K562 (cell line): ENCODE results near the gene CHD5. TPM values are rescaled to one million over a fixed set of nuclear protein-coding genes. Genes with fewer than 3 reads are reported as not detected.
A peak's percentile ranks its signal among the peaks of the same experiment; 100 is the strongest.

Experiments
- ATAC-seq: fragments of 200-7000 bp; cut with Tn5 transposase; 3 replicates; pipeline ENCODE4 v1.9.1; 2020; ENCODE audit warnings: moderate library complexity
- BruUV-seq: library from RNA; stranded (reverse); fragments of 400-500 nt; replicated peaks from 2 replicates; lab custom pipeline; 2021; lab: Mats Ljungman, UMichigan
- CTCF ChIA-PET: fragments of 300-600 bp; formaldehyde crosslinking; extraction: SDS; loops from one replicate; lab custom pipeline; 2021; ENCODE audit warnings: low intra/inter-chr PET ratio; lab: Yijun Ruan, JAX
- POLR2A ChIA-PET: fragments of 300-600, 350-650 bp; sonication (Branson Sonifier 250); formaldehyde crosslinking; extraction: SDS; loops from one replicate; lab custom pipeline; 2021; ENCODE audit warnings: antibody characterized with exemption, inconsistent platforms; lab: Yijun Ruan, JAX
- DNase-seq, 4 experiments: peaks; one replicate each; pipeline versions ENCODE4 v3.0.0 to v3.0.0-alpha.2; 2011 to 2018; ENCODE audit warnings: low spot score in 3 of 4, mixed read lengths in 3 of 4; ENCODE audit errors: extremely low read depth in 1 of 4
- FAIRE-seq: peaks from 2 replicates; lab custom pipeline; 2011; peaks lifted over from hg19 to GRCh38; lab: Jason Lieb, UNC
- H2AFZ ChIP-seq: 2 replicates; pipeline ENCODE4 v1.6.0; 2011; ENCODE audit warnings: low read depth, low read length, control low read depth, inconsistent platforms
- H3K27ac ChIP-seq: fragments of 200-600 bp; 3 replicates; pipeline ENCODE4 v1.8.0; 2011; ENCODE audit warnings: low read depth, mild to moderate bottlenecking, control low read depth, inconsistent platforms, low read length, moderate library complexity, mixed read lengths; ENCODE audit errors: extremely low read depth
- H3K27me3 ChIP-seq, 2 experiments: fragments of 300-600 bp in 1 of 2; 2 replicates in 1 of 2; 3 replicates in 1 of 2; pipeline versions ENCODE4 v1.6.0 to v1.8.0; 2011; ENCODE audit warnings: inconsistent platforms in 2 of 2, low read length in 2 of 2, mild to moderate bottlenecking in 1 of 2, mixed read lengths in 1 of 2, moderate library complexity in 1 of 2; ENCODE audit not compliant: control insufficient read depth in 2 of 2, insufficient read depth in 2 of 2
- H3K36me3 ChIP-seq: fragments of 300-600 bp; 3 replicates; pipeline ENCODE4 v1.8.0; 2011; ENCODE audit warnings: mild to moderate bottlenecking, low read length, inconsistent platforms; ENCODE audit not compliant: control insufficient read depth, insufficient read depth
- H3K4me1 ChIP-seq, 2 experiments: fragments of 200-600 bp in 1 of 2; replicated peaks in 1 of 2; 2 replicates in 1 of 2; 3 replicates in 1 of 2; pipeline versions ENCODE4 v1.5.1 to v1.8.0; 2011; ENCODE audit warnings: inconsistent platforms in 2 of 2, low read length in 2 of 2, mild to moderate bottlenecking in 1 of 2, mixed read lengths in 1 of 2, moderate library complexity in 1 of 2; ENCODE audit not compliant: control insufficient read depth in 2 of 2, insufficient read depth in 2 of 2
- H3K4me2 ChIP-seq: 2 replicates; pipeline ENCODE4 v1.6.1; 2011; ENCODE audit warnings: low read length, control low read depth, inconsistent platforms, mixed read lengths; ENCODE audit not compliant: insufficient read depth
- H3K4me3 ChIP-seq: fragments of 200-600 bp; sonication (generic), shearing (Covaris generic); 2 replicates; pipeline ENCODE4 v1.5.1; 2016; ENCODE audit warnings: control low read depth, inconsistent platforms
- H3K79me2 ChIP-seq: fragments of 200-600 bp; 3 replicates; pipeline ENCODE4 v1.8.0; 2011; ENCODE audit warnings: low read length, inconsistent platforms; ENCODE audit not compliant: control insufficient read depth, insufficient read depth
- H3K9ac ChIP-seq, 2 experiments: 2 replicates each; pipeline versions ENCODE4 v1.6.0 to v1.6.1; 2011; ENCODE audit warnings: low read depth in 2 of 2, low read length in 2 of 2, control low read depth in 1 of 2, inconsistent platforms in 1 of 2, mild to moderate bottlenecking in 1 of 2, mixed read lengths in 1 of 2; ENCODE audit not compliant: insufficient read depth in 1 of 2
- H3K9me1 ChIP-seq: one replicate; pipeline ENCODE4 v1.6.0; 2011; ENCODE audit warnings: inconsistent platforms, mild to moderate bottlenecking, low read length, moderate library complexity; ENCODE audit not compliant: control insufficient read depth, insufficient read depth
- H3K9me3 ChIP-seq: replicated peaks from 2 replicates; pipeline ENCODE4 v1.5.1; 2011; ENCODE audit warnings: low read depth, low read length, inconsistent platforms; ENCODE audit not compliant: control insufficient read depth, insufficient read depth
- H4K20me1 ChIP-seq: replicated peaks from 2 replicates; pipeline ENCODE4 v1.6.1; 2011; ENCODE audit warnings: low read length, inconsistent platforms, mixed read lengths; ENCODE audit not compliant: control insufficient read depth, insufficient read depth
- HNRNPL ChIP-seq: fragments of 200-400 bp; formaldehyde crosslinking; IDR thresholded peaks from 2 replicates; pipeline ENCODE4 v1.6.1; 2017; ENCODE audit warnings: low read depth, mild to moderate bottlenecking, low read length
- RCOR1 ChIP-seq, 2 experiments: IDR thresholded peaks; 2 replicates each; pipeline ENCODE4 v1.6.1; 2012; ENCODE audit warnings: low read depth in 2 of 2, low read length in 2 of 2, borderline replicate concordance in 1 of 2, improper control_type of control experiment in 1 of 2
- ZNF766 ChIP-seq: fragments of 200-800 bp; sonication (Bioruptor generic); conservative IDR thresholded peaks from 2 replicates; pipeline ENCODE4 v1.6.1; 2016; ENCODE audit warnings: missing genetic modification characterization, missing compliant biosample characterization
- WGBS: fragments of 100-300 bp; shearing (Covaris generic); methylation state at CpG from one replicate; pipeline ENCODE4 v1.1.6; 2016; ENCODE audit warnings: low coverage, mixed read lengths; ENCODE audit not compliant: insufficient coverage; ENCODE audit errors: missing lambda C conversion rate; 5-methylcytosine and 5-hydroxymethylcytosine counted together
- in situ Hi-C: fragments of 300-500 bp; cut with MboI; formaldehyde crosslinking; loops from 4 replicates; pipeline ENCODE4 v1.15.0; 2018; ENCODE audit warnings: inconsistent platforms, mixed read lengths
- intact Hi-C: fragments of 100-400 bp; cut with micrococcal nuclease; formaldehyde crosslinking; loops from 2 replicates; pipeline ENCODE4 v1.14.2; 2022
- polyA plus RNA-seq, 8 experiments: library from polyadenylated mRNA; depleted of rRNA in 4 of 8; stranded (reverse) in 5 of 8; unstranded in 3 of 8; fragments of >200 nt; fragmentation: Nextera tagmentation in 2 of 8; fragmentation: Illumina TruSeq in 1 of 8; extraction: Ambion mirVana in 2 of 8; extraction: Trizol in 1 of 8; gene quantifications; 2 replicates each; pipeline versions ENCODE4 v1.2.1 to v1.2.3, GENCODE V29; 2011 to 2014; ENCODE audit warnings: inconsistent platforms in 1 of 8, missing spikeins in 1 of 8
- total RNA-seq, 7 experiments: library from RNA; depleted of rRNA in 6 of 7; stranded (reverse); fragments of >200 nt in 6 of 7; fragmentation: Illumina TruSeq in 2 of 7; extraction: Trizol in 2 of 7; gene quantifications; 2 replicates each; pipeline versions ENCODE4 v1.2.1 to v1.2.3, GENCODE V29; 2011 to 2021; ENCODE audit warnings: low replicate concordance in 1 of 7
- TF ChIP-seq, protein P1 (sequence below): fragments of 250-450 bp; sonication (Bioruptor Pico); IDR thresholded peaks from 2 replicates; pipeline ENCODE4 v1.4.0; 2020; ENCODE audit warnings: mild to moderate bottlenecking, moderate library complexity, borderline replicate concordance
- TF ChIP-seq, protein P2 (sequence below): IDR thresholded peaks from 2 replicates; pipeline ENCODE4 v1.6.1; 2016; ENCODE audit warnings: missing genetic modification characterization, missing compliant biosample characterization

Gene CHD5
- total and polyA plus RNA-seq, 9 of the 15 experiments (the other 6 are each of a cell fraction or from before 2014, with no cell fraction given), result 0.03 to 0.52 (median 0.11) TPM; not detected in 2

DNA sequence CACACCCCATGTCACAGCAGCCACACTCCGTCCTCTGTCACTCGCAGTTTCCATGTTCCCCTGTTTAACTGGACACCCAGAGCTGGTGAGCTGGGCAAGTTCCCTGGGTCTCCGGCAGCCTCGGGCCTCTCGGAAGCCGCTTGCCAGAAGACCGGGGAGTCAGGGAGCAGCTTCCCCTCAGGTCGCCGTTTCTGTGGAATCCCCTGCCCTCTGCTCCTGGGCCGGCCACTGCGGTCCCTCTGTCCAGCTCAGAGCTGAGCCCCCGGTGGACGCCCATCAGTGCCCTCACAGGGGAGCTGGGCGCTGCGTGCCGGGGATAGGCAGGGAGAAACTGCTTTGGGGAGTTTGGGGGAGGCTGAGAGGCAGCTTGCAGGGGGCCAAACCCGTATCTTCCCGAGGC lies 96.7 kb downstream of the CHD5 start:
- no peaks in the 10 kb centered on the region for H3K36me3 ChIP-seq
- in situ Hi-C loops, result no loop called here

More for the DNA sequence above, 96.7 kb downstream of the CHD5 start:
- H3K4me3 ChIP-seq, result no peak overlapping the region
- peaks cover 0 to 10% of the 10 kb centered on the region in 2 experiments; a peak in 1 of 5 replicates for H3K4me1 ChIP-seq
- H3K27me3 ChIP-seq, result peaks cover 79 to 89% of the 10 kb centered on the region in 2 experiments
- 5% methylated on average over 18 of the region's 18 CpGs for WGBS
- H3K9me3 ChIP-seq, result no peaks in the 10 kb centered on the region
- ChIA-PET POLR2A (interaction anchor here (0.6 to 1.9 kb wide), 8 partner anchors 8 to 159 kb away, joined by 3 to 7 read pairs (median 4); no protein-coding TSS in a partner anchor), CTCF (no interaction called here)
- intact Hi-C loops, result no loop called here
- DNase-seq (no peak), FAIRE-seq (no peak), ATAC-seq (no peak)
- no peak overlapping the region for H3K27ac ChIP-seq
- no peak overlapping the region for H2AFZ ChIP-seq
- peak overlapping the region in 1 of 2 experiments; percentile 18; a peak in 1 of 4 replicates for H3K9ac ChIP-seq
- H4K20me1 ChIP-seq, result peaks cover 50% of the 10 kb centered on the region
- no peak overlapping the region for H3K4me2 ChIP-seq
- no peaks in the 10 kb centered on the region for H3K79me2 ChIP-seq
- TF ChIP-seq, protein P1, sequence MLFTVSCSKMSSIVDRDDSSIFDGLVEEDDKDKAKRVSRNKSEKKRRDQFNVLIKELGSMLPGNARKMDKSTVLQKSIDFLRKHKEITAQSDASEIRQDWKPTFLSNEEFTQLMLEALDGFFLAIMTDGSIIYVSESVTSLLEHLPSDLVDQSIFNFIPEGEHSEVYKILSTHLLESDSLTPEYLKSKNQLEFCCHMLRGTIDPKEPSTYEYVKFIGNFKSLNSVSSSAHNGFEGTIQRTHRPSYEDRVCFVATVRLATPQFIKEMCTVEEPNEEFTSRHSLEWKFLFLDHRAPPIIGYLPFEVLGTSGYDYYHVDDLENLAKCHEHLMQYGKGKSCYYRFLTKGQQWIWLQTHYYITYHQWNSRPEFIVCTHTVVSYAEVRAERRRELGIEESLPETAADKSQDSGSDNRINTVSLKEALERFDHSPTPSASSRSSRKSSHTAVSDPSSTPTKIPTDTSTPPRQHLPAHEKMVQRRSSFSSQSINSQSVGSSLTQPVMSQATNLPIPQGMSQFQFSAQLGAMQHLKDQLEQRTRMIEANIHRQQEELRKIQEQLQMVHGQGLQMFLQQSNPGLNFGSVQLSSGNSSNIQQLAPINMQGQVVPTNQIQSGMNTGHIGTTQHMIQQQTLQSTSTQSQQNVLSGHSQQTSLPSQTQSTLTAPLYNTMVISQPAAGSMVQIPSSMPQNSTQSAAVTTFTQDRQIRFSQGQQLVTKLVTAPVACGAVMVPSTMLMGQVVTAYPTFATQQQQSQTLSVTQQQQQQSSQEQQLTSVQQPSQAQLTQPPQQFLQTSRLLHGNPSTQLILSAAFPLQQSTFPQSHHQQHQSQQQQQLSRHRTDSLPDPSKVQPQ (CRISPR knock-in tag), result no peak
- TF ChIP-seq ZNF766 (CRISPR knock-in tag) (no peak), HNRNPL (no peak), RCOR1 (IDR thresholded peaks at IDR 0.05; ENCODE audit: borderline replicate concordance in 1 of 2, low read depth in 2 of 2, low read length in 2 of 2) (no peak)
- TF ChIP-seq, protein P2, sequence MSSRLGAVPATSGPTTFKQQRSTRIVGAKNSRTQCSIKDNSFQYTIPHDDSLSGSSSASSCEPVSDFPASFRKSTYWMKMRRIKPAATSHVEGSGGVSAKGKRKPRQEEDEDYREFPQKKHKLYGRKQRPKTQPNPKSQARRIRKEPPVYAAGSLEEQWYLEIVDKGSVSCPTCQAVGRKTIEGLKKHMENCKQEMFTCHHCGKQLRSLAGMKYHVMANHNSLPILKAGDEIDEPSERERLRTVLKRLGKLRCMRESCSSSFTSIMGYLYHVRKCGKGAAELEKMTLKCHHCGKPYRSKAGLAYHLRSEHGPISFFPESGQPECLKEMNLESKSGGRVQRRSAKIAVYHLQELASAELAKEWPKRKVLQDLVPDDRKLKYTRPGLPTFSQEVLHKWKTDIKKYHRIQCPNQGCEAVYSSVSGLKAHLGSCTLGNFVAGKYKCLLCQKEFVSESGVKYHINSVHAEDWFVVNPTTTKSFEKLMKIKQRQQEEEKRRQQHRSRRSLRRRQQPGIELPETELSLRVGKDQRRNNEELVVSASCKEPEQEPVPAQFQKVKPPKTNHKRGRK (tag), result no peak
- BruUV-seq, result no TSS peak
- no peaks in the 10 kb centered on the region for H3K9me1 ChIP-seq
